ENCODE data around the gene KISS1.

- no peak for TF ChIP-seq CTCF (conservative IDR thresholded peaks at IDR 0.05; ENCODE audit: low read length)
- TF ChIP-seq EZH2phosphoT487 (IDR thresholded peaks at IDR 0.05; ENCODE audit: borderline replicate concordance, low read depth, low read length): no peak
Measured at GRCh38 chr1:204149635-204150565, 46.4 kb downstream of the KISS1 start.
